ENCODE data around the gene LMF2.
A peak's percentile ranks its signal among the peaks of the same experiment; 100 is the strongest.

LMF2 gene

GRCh38 chr22:50507421-50507990 lies at the start of gene LMF2:
Gene LMF2 (minus strand): TSS chr22:50507702. CDS start chr22:50507675, 27 bp downstream.
- DNase-seq (ENCODE audit: low spot score) = peak; percentile 84

DNA sequence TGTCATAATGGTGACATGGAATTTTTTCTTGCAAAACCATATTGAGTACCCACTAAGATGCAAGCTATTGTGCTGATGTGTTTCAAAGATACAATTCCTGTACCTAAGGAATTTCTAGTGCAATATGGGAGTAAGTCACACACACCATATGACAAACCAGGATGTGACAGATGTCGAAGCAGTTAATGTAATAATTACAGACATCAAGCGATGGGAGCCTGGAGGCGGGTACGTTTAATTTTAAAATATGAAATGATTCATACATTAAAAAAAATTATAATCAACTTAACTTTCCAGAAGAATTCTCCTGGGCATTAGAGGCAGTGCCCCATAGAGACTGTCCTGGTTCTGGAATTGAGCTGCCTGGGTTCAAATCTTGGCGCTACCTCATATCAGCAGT lies 49.2 kb upstream of the LMF2 start:
- peak; percentile 18 for DNase-seq (ENCODE audit: low spot score)

DNA sequence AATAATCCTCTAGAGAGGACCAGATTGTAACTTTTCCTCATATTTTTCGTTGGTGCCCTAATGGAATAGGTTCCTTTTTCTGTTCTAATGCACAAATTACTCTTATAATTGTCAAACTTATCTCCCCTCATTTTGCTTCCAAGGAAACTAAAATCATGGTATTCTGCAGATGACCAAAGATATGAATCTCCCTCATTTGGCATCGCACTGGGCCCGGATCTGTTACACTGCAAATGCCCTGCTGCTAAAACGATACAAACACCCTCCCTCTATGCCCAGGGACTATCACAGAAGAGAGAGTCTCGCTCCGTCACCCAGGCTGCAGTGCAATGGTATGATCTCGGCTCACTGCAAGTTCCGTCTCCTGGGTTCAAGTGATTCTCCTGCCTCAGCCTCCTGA lies 45.8 kb upstream of the LMF2 start:
- no peak for DNase-seq (ENCODE audit: low spot score)

- DNase-seq (ENCODE audit: low spot score) = no peak
Measured at GRCh38 chr22:50551160-50551752, 43.8 kb upstream of the LMF2 start.

DNA sequence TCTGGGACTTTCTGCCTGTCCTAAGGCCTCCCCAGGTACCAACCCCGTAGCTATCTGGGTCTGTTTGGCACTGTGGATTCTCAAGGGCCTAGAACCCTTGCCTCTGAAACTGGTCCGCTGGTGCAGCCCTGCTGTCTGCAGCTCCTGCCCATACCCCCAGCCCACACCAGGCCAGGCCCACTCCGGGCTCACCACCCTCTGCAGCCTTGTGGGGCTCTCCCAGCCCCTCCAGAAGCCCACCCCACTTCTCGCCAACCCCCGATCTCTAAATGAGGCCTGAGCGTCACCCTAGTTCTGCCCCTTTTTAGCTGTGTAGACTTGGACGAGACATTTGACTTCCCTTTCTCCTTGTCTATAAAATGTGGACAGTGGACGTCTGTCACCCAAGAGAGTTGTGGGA lies 42.9 kb upstream of the LMF2 start:
- DNase-seq (ENCODE audit: low spot score) = no peak

- no peak for DNase-seq (ENCODE audit: low spot score)
Measured at GRCh38 chr22:50548921-50549790, 41.7 kb upstream of the LMF2 start.

GRCh38 chr22:50548040-50548920 lies 40.8 kb upstream of the LMF2 start:
- DNase-seq (ENCODE audit: low spot score) = no peak

- DNase-seq (ENCODE audit: low spot score) = no peak
Measured at GRCh38 chr22:50547263-50547985, 39.9 kb upstream of the LMF2 start.

GRCh38 chr22:50546326-50547262 lies 39.1 kb upstream of the LMF2 start:
- no peak for DNase-seq (ENCODE audit: low spot score)

DNA sequence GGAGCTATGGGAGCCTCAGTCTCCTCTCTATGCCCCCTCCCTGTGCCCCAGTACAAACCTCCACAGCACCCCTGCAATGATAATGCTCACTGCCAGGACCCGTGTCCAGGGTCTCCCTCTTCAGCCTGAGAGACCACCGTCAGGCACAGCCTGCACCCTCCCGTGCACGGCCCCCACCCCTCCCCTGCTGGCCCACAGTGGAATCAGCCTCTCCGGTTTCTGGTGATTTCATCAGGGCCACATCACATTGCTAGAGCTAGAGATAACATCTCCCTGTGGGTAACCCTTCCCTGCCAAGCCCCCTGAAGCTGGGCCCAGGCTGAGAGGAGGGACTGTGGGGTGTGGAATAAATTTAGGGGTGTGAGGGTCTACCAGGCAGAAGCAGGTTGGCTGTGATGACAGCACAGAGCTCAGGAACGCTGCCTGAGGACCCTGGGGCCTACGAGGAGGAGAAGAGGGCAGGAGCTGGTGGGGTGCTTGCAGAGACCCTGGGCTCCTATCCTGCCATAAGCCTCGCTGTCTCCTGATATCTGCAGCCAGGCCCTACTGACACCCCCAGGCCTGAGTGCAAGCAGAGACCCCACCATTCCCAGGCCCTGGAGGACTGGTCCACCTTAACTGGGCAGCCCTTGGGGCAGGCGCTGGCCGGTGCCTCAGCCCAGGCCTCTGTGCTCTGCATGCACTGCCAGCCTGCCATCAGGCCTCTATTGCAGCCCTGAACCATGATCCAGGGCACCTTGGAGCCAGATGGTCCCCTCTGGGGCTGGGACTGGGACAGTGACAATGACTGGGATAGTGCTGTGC lies 38.2 kb upstream of the LMF2 start, which contains the start of gene KLHDC7B:
Gene KLHDC7B (plus strand): TSS at position 378 of the 804 bp plus-strand sequence. CDS start 345 bp downstream, at position 723.
- no peak for DNase-seq (ENCODE audit: low spot score)

DNA sequence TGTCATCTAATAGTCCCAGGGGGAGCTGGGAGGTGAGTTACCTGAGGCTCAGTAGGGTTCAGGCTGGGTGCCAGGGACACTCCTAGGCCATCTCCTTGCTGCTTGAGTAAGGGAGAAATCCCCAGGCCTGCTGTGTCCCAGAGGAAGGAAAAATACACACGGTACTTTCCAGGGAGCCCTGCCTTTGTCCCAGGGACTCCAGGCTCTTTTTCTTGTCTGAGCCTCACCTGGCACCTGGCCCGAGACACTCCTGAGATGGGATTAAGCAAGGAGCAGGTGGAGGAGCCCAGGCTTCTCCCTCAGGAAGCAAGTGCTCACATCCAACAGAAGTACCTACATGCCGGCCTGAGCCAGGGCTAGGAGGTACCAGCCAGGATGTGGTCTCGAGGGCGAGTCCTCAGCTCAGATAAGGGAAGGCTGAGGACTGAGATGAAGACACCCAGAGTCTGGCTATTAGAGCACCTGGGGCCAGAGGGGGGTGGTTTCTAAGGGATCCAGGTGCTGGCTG lies 37.3 kb upstream of the LMF2 start:
- DNase-seq (ENCODE audit: low spot score) = no peak

GRCh38 chr22:50544078-50544745 lies 36.7 kb upstream of the LMF2 start:
- no peak for DNase-seq (ENCODE audit: low spot score)

GRCh38 chr22:50542416-50542927 lies 35.0 kb upstream of the LMF2 start:
- DNase-seq (ENCODE audit: low spot score) = no peak

GRCh38 chr22:50541667-50542026 lies 34.1 kb upstream of the LMF2 start:
- peak; percentile 55 for DNase-seq (ENCODE audit: low spot score)

GRCh38 chr22:50540381-50540780 lies 32.9 kb upstream of the LMF2 start:
- no peak for DNase-seq (ENCODE audit: low spot score)

- DNase-seq (ENCODE audit: low spot score) = no peak
Measured at GRCh38 chr22:50537765-50538164, 30.3 kb upstream of the LMF2 start.

DNA sequence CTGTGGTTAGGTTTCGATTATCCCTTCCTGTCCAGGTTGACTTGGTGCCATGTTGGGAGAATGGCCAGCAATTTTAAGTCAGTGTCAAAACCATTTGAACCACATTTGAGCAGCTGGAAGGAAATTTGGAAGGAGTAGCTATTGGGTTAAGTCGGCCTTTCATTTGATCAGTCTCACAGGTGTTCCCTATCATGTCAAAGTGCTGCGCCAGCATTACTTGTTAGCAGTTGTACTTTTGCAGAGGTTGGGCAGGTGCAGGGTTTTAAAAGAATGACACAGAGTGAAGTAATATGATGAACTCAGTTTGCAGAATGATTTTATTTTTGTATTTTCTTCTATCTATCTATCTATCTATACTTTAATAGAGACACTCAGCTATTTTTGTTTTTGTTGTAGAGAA lies 28.7 kb upstream of the LMF2 start:
- no peak for DNase-seq (ENCODE audit: low spot score)

GRCh38 chr22:50535113-50535512 lies 27.6 kb upstream of the LMF2 start:
- no peak for DNase-seq (ENCODE audit: low spot score)

Data from RKO (cell line).